T47D (cell line): Measurements from ENCODE around the gene STK24.

ENCODE experiments used
- DNase-seq, 2 experiments: peaks; one replicate each; pipeline versions ENCODE4 v3.0.0 to v3.0.0-alpha.2; 2011 to 2012; ENCODE audit warnings: low read depth in 1 of 2, low spot score in 1 of 2
- JUND ChIP-seq: IDR thresholded peaks from 2 replicates; pipeline ENCODE4 v1.6.1; 2012; ENCODE audit warnings: low read depth
- in situ Hi-C: cut with HindIII; loops from 2 replicates; pipeline ENCODE4 v1.10.0; 2016; ENCODE audit warnings: low sequenced_read_pairs, low pct_unique_long_range_greater_than_20kb

The STK24 gene

DNA sequence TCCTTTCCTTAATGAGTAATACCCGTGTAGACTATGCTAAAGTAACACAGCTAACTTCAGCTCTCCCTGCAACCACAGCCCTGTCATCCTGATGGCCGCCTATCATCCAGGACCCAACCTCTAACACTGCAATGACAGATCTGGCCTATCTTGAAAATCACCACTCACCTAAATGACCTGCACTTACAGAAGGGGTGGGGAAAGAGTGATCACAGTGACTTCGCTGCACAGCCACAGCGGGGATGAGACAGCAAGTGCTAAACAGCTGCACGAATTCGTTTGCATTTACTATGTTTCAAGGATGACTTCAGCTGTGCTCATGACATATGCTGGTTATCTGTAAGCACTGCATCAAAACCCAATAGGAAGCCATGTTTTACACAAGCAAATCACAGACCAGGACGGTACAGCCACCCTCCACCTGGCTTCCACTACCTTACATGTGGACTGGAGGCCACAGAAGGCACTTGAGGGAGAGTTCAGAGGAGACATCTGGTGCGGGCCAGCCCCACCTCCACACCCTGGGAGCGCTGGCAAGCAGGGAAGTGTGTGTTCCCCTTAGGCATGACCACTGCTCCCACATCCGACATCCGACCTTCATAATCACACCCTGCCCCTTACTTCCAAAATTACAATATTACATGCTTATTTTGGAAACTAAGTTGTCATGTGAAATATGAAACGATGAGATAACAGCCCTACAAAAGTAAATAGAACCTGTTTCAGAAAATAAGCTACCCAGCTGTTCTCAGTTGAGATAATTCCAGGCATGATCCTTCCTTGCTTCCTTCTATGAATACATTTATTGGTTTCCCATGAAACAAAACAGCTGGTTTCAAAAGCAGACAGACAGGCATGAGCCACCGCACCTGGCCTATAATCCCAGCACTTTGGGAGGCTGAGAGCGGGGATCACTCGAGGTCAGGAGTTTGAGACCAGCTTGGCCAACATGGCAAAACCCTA, 95.7 kb downstream of the STK24 start:
- in situ Hi-C loops = no loop called here
- TF ChIP-seq JUND = no peak
- no peak for DNase-seq

GRCh38 chr13:98479496-98480003, 97.4 kb downstream of the STK24 start:
- DNase-seq = no peak
- in situ Hi-C loops = no loop called here
- no peak for TF ChIP-seq JUND

- in situ Hi-C loops = no loop called here
Measured at GRCh38 chr13:98478189-98479129, 98.4 kb downstream of the STK24 start.

GRCh38 chr13:98476538-98476966, 100.4 kb downstream of the STK24 start:
- DNase-seq = no peak
- in situ Hi-C loops = no loop called here
- TF ChIP-seq JUND = no peak

More at GRCh38 chr13:98478189-98479129, 98.4 kb downstream of the STK24 start:
- no peak for DNase-seq
- no peak for TF ChIP-seq JUND

DNA sequence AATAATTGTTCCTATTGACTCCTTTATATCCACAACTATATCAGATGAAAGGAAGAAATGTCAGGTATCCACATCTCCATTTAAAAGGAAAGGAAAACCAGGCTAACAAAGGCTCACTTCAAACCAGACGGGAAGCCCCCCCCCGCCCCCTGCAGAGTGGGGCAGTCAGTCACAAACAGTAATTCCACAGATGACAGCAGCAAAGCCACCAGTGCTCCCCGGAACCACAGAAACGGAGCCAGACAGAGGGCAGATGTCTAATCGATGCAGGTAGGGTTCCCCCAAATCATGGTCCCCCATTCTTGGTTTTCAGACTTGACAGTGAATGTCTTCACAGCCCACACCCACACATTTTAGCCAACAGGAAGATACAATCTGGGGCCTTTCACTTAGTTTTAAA, 100.8 kb downstream of the STK24 start:
- no peak for TF ChIP-seq JUND
- no peak for DNase-seq
- in situ Hi-C loops = no loop called here

DNA sequence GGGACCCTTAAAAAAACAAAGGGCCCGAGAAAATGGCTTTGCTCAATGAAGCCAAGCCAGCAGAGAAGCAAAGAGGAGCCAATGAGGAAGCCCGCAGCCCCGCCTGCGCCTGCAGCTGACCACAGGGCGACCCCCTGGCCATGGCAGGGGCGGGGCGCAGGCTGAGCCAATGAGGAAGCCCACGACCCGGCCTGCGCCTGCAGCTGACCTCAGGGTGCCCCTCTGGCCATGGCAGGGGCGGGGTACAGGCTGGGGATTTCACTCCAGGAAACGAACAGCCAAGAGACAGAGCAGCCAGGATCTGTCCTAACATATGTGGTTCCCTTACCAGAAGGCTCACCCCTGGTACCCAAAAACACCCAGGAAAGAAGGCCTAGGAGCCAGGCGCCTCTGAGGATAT, 101.4 kb downstream of the STK24 start:
- no peak for DNase-seq
- no peak for TF ChIP-seq JUND
- in situ Hi-C loops = no loop called here

DNA sequence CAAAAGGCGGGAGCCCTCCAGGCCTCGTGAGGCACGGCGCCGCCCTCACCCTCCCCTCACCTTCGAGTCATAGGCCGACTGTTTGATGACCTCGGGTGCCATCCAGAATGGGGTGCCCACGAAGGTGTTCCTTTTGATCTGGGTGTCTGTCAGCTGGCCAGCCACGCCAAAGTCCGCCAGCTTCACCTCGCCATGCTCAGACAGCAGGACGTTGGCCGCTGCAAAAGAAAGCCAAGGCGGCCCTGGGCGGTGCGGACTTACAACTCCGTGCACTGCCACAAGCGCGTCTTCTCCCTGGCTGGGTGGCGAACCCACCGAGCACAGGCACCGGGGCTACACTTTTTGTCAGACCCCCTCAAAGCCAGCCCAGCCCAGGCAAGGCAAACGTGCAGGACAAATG, 102.1 kb downstream of the STK24 start:
- DNase-seq = no peak
- in situ Hi-C loops = no loop called here
- no peak for TF ChIP-seq JUND

- DNase-seq = no peak
- in situ Hi-C loops = no loop called here
- TF ChIP-seq JUND = no peak
Measured at GRCh38 chr13:98474292-98474691, 102.6 kb downstream of the STK24 start.

DNA sequence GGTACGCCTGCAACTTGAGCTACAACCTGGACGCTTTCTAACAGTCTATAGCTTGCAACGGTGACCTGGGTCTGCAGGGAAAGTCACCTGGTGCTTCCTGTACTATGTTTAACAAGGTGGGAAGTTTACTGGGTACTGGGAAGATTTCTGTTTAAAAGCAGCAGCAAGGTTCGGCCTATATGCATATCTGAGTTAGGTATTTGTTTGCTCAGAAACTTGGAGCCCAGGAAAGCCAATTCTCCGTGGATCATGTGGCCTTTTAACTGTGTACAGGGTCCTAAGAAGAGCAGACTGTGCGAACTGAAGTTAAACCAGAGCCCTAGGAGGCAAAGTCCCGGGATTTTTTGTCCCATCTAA, 103.1 kb downstream of the STK24 start:
- no peak for DNase-seq
- in situ Hi-C loops = no loop called here
- no peak for TF ChIP-seq JUND

GRCh38 chr13:98473135-98473787, 103.6 kb downstream of the STK24 start:
- in situ Hi-C loops = no loop called here
- no peak for TF ChIP-seq JUND
- no peak for DNase-seq

DNA sequence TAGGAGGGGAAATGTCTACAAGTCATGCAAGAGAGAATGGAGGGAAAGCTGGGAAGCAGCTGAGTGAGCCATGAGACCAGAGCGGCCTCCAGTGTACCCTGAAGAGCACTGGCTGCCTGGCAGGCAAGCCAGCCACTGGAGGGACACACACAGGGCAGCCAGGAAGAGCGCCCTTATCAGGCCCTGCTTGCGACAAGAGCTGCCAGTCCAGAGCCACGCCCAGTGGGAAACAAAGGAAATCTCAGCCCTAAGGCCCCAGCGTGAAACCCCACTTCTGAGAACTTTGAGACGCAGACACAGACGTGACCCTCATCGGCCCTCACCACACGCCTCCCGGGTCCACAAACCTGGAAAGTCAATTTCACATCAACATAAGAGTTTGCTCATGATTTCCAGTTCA, 105.0 kb downstream of the STK24 start:
- no peak for DNase-seq
- in situ Hi-C loops = no loop called here
- TF ChIP-seq JUND = no peak

DNA sequence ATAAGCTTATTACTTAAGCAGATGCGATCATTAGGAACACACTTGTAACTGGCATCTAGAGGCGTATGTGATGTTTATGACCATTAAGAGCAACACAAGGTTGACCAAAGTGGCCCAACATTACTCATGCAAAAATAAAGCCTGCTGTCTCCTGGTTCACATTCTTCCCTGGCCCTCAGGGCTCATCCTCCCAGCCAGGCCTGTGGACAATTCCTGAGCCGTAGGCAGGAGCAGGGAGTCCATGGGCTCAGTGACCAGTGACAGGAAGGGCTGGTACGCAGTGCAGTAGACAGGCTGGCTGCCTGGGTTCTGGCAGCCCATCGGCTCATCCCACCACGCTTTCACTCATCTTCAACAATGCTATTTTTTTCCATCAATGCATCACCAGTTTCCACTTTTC, 106.0 kb downstream of the STK24 start:
- DNase-seq = no peak
- TF ChIP-seq JUND = no peak
- in situ Hi-C loops = no loop called here
